HEK293T (cell line): ENCODE results near the gene CMTM3.

Experiments
- FOXA1 ChIP-seq: fragments of 450-650 bp; IDR thresholded peaks from 2 replicates; pipeline ENCODE4 v1.6.1; 2016; ENCODE audit warnings: mild to moderate bottlenecking
- HDGF ChIP-seq: fragments of 450-650 bp; IDR thresholded peaks from 2 replicates; pipeline ENCODE4 v1.6.1; 2017; ENCODE audit warnings: antibody characterized with exemption, borderline replicate concordance
- SP1 ChIP-seq: fragments of 450-650 bp; IDR thresholded peaks from 2 replicates; pipeline ENCODE4 v1.6.1; 2017

DNA sequence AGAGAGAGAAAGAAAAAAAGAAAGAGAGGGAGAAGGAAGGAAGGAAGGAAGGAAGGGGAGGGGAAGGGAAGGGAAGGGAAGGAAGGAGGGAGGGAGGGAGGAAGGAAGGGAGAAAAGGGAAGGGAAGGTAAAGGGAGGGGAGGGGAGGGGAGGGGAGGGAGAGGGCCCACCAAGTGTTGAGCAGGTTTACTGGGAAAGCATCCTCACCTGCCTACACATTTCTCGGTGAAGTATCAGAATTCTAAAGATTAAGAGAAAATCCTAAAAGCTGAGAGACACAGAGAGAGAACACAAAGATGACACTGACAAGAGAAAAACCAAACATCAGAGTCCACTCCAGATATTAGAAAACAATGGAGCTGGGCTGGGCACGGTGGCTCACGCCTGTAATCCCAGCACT, 12.3 kb upstream of the CMTM3 start:
- no peak for TF ChIP-seq SP1
- no peak for TF ChIP-seq HDGF
- TF ChIP-seq FOXA1 = no peak
